H1 (cell line): ENCODE data around the gene RTN4. TPM values are rescaled to one million over a fixed set of nuclear protein-coding genes. Genes with fewer than 3 reads are reported as not detected.

Source experiments
- BACH1 ChIP-seq: IDR thresholded peaks from 2 replicates; pipeline ENCODE4 v1.6.1; 2012; ENCODE audit warnings: low read length, improper control_type of control experiment
- CBX8 ChIP-seq: fragments of 300-800, 300-1000 bp; sonication (generic); IDR thresholded peaks from 2 replicates; pipeline ENCODE4 v1.7.1; 2016; ENCODE audit warnings: low read depth, low read length, borderline replicate concordance
- CHD2 ChIP-seq: IDR thresholded peaks from 2 replicates; pipeline ENCODE4 v1.6.1; 2012; ENCODE audit warnings: low read length, improper control_type of control experiment
- SP4 ChIP-seq: IDR thresholded peaks from 2 replicates; pipeline ENCODE4 v1.6.1; 2012; ENCODE audit warnings: low read length, inconsistent platforms
- YY1 ChIP-seq: IDR thresholded peaks from 2 replicates; pipeline ENCODE4 v1.6.1; 2011; ENCODE audit warnings: low read depth, mild to moderate bottlenecking, low read length
- polyA plus RNA-seq, 7 experiments: library from polyadenylated mRNA; depleted of rRNA in 3 of 7; stranded (reverse) in 5 of 7; unstranded in 2 of 7; fragments of >200 nt in 5 of 7; fragments of 200-250 nt in 2 of 7; gene quantifications; 1 replicate in 5 of 7; 2 replicates in 1 of 7; 4 replicates in 1 of 7; pipeline versions ENCODE4 v1.2.1 to v1.2.3, GENCODE V29; 2011 to 2013; ENCODE audit warnings: missing spikeins in 2 of 7, mixed read lengths in 2 of 7
- total RNA-seq: library from RNA; stranded (reverse); fragmentation: NEBNext Ultra II Directional; extraction: Animal tissue kit (Norgen Biotek cat#: 25700); gene quantifications from 2 replicates; pipeline ENCODE4 v1.2.1, GENCODE V29; 2021
- TF ChIP-seq, protein P1 (sequence below): fragments of 300-600 bp; sonication (generic); IDR thresholded peaks from 2 replicates; pipeline ENCODE4 v1.7.1; 2012; ENCODE audit warnings: low read length, moderate library complexity, mild to moderate bottlenecking, inconsistent platforms; ENCODE audit not compliant: insufficient replicate concordance
- TF ChIP-seq, protein P2 (sequence below): IDR thresholded peaks from 2 replicates; pipeline ENCODE4 v1.6.1; 2011; ENCODE audit warnings: low read depth, mild to moderate bottlenecking, low read length; ENCODE audit not compliant: insufficient read depth

RTN4 gene
- total and polyA plus RNA-seq, 2 of the 8 experiments (the other 6 are each of a cell fraction or from before 2014, with no cell fraction given), result 179 to 242 TPM

GRCh38 chr2:54931473-54931872, 118.8 kb downstream of the RTN4 start (continued):
- TF ChIP-seq, protein P1, sequence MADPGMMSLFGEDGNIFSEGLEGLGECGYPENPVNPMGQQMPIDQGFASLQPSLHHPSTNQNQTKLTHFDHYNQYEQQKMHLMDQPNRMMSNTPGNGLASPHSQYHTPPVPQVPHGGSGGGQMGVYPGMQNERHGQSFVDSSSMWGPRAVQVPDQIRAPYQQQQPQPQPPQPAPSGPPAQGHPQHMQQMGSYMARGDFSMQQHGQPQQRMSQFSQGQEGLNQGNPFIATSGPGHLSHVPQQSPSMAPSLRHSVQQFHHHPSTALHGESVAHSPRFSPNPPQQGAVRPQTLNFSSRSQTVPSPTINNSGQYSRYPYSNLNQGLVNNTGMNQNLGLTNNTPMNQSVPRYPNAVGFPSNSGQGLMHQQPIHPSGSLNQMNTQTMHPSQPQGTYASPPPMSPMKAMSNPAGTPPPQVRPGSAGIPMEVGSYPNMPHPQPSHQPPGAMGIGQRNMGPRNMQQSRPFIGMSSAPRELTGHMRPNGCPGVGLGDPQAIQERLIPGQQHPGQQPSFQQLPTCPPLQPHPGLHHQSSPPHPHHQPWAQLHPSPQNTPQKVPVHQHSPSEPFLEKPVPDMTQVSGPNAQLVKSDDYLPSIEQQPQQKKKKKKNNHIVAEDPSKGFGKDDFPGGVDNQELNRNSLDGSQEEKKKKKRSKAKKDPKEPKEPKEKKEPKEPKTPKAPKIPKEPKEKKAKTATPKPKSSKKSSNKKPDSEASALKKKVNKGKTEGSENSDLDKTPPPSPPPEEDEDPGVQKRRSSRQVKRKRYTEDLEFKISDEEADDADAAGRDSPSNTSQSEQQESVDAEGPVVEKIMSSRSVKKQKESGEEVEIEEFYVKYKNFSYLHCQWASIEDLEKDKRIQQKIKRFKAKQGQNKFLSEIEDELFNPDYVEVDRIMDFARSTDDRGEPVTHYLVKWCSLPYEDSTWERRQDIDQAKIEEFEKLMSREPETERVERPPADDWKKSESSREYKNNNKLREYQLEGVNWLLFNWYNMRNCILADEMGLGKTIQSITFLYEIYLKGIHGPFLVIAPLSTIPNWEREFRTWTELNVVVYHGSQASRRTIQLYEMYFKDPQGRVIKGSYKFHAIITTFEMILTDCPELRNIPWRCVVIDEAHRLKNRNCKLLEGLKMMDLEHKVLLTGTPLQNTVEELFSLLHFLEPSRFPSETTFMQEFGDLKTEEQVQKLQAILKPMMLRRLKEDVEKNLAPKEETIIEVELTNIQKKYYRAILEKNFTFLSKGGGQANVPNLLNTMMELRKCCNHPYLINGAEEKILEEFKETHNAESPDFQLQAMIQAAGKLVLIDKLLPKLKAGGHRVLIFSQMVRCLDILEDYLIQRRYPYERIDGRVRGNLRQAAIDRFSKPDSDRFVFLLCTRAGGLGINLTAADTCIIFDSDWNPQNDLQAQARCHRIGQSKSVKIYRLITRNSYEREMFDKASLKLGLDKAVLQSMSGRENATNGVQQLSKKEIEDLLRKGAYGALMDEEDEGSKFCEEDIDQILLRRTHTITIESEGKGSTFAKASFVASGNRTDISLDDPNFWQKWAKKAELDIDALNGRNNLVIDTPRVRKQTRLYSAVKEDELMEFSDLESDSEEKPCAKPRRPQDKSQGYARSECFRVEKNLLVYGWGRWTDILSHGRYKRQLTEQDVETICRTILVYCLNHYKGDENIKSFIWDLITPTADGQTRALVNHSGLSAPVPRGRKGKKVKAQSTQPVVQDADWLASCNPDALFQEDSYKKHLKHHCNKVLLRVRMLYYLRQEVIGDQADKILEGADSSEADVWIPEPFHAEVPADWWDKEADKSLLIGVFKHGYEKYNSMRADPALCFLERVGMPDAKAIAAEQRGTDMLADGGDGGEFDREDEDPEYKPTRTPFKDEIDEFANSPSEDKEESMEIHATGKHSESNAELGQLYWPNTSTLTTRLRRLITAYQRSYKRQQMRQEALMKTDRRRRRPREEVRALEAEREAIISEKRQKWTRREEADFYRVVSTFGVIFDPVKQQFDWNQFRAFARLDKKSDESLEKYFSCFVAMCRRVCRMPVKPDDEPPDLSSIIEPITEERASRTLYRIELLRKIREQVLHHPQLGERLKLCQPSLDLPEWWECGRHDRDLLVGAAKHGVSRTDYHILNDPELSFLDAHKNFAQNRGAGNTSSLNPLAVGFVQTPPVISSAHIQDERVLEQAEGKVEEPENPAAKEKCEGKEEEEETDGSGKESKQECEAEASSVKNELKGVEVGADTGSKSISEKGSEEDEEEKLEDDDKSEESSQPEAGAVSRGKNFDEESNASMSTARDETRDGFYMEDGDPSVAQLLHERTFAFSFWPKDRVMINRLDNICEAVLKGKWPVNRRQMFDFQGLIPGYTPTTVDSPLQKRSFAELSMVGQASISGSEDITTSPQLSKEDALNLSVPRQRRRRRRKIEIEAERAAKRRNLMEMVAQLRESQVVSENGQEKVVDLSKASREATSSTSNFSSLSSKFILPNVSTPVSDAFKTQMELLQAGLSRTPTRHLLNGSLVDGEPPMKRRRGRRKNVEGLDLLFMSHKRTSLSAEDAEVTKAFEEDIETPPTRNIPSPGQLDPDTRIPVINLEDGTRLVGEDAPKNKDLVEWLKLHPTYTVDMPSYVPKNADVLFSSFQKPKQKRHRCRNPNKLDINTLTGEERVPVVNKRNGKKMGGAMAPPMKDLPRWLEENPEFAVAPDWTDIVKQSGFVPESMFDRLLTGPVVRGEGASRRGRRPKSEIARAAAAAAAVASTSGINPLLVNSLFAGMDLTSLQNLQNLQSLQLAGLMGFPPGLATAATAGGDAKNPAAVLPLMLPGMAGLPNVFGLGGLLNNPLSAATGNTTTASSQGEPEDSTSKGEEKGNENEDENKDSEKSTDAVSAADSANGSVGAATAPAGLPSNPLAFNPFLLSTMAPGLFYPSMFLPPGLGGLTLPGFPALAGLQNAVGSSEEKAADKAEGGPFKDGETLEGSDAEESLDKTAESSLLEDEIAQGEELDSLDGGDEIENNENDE, result no peak
- no peak for TF ChIP-seq CBX8
- no peak for TF ChIP-seq BACH1
- no peak for TF ChIP-seq SP4
- TF ChIP-seq, protein P2, sequence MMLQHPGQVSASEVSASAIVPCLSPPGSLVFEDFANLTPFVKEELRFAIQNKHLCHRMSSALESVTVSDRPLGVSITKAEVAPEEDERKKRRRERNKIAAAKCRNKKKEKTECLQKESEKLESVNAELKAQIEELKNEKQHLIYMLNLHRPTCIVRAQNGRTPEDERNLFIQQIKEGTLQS, result no peak
- no peak for TF ChIP-seq CHD2
- TF ChIP-seq YY1, result no peak
